ENCODE data around the gene MINDY4.

The MINDY4 gene

GRCh38 chr7:30776971-30777370 is 5.8 kb downstream of the MINDY4 start:
- no peak for DNase-seq

- no peak for DNase-seq
Observed at GRCh38 chr7:30778255-30779025, 7.2 kb downstream of the MINDY4 start.

DNA sequence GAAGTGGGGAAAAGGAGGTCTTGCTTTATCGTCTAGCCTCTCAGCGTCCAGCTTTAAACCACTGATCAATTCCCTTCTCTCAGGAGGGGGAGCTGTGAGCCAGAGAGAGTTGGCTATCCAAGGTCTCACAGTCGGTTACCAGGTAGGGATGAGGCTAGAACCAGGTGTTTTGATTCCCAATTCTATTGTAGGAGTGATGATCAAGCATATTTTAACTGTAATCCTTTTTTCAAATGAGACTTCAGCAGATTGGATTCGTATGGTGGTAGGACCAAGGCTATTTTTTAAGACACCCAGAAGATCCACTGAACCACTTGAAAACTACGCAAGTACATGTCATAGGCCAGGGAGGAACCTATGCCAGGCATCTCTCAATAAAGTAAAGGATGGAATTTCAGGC is 8.4 kb downstream of the MINDY4 start:
- no peak for DNase-seq

DNA sequence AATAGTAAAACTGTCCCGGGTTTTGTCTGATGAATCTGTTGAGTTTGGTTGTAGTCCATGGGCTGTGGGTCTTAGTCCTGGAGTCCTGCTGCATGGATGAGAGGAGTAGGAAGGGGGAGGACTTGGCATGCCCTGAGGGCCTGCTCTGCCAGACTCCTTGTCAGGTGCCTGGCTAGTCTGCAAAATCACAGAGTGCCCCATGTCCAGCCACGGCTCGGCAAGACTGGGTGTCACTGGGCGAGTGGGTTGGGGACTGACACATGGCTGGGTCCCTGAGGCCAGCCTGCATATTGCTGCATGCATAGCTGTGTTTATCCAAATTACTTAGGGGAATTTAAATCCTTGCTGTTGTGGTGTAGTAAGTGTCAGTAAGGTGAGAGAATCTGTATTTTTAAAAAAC is 9.7 kb downstream of the MINDY4 start:
- no peak for DNase-seq

GRCh38 chr7:30782690-30783089 is 11.5 kb downstream of the MINDY4 start:
- no peak for DNase-seq

GRCh38 chr7:30785786-30786185 is 14.6 kb downstream of the MINDY4 start:
- no peak for DNase-seq

- no peak for DNase-seq
Observed at GRCh38 chr7:30787486-30787885, 16.3 kb downstream of the MINDY4 start.

DNA sequence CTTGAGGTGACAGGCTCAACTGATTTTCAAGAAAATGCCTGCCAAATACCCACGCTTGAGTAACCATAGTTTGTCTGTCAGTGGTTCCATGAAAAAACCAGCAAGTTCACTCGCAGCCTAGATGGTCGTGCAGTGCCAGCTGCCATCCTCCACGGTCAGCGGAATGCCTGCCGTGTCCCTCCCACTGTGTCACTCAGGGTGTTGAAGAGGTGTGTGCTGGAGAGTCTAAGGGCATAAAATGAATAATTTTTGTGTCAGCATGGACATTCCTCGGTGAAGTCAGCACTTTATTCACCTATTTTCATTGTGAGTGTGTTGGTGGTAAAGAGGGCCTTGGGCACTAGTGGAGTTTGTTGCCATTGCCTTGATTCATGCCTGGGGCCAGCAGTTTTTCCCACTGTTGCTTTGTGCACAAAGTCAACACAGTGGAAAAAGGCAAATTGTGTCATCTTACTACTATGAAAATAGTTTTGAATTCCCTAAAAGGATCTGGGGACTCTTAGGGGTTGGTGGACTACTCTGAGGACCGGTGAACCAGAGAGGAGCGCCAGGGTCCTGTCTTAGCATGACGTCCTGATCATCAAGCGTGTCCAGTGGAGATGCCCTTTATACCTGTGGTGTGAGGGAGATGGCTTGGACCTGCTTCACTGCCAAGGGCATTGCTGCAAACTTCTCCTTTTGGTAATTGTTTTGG is 17.6 kb downstream of the MINDY4 start:
- DNase-seq: no peak

DNA sequence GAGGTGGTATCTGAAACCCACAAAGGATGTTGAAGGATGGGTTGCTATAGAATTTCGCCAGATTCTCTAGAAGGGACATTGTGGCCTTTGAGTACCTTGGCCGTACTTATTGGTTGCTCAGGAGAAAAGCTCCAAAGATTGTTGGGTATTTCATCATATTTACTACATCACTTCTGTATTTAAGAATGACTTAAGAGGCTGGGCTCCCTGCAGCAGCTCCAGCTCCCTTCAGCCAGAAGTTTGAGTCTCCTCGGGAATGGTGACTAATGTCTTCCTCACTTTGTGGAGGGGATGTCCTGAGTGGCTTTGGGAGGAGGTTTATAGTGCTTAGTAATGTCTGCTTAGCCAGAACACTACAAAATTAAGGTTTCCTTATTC is 18.1 kb downstream of the MINDY4 start:
- DNase-seq: no peak

DNA sequence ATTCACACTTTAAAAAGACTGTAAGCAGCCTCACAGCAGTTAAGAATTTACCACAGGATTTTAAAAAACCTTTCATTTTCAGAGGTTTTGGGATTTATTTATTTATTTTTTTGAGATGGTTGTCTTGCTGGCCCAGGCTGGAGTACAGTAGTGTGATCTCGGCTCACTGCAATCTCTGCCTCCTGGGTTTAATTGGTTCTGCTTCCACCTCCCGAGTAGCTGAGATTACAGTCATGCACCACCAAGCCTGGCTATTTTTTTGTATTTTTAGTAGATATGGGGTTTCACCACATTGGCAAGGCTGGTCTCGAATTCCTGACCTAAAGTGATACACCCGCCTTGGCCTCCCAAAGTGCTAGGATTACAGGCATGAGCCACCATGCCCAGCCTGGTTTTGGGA is 19.1 kb downstream of the MINDY4 start:
- DNase-seq: no peak

GRCh38 chr7:30791114-30791513 is 19.9 kb downstream of the MINDY4 start:
- no peak for DNase-seq

DNA sequence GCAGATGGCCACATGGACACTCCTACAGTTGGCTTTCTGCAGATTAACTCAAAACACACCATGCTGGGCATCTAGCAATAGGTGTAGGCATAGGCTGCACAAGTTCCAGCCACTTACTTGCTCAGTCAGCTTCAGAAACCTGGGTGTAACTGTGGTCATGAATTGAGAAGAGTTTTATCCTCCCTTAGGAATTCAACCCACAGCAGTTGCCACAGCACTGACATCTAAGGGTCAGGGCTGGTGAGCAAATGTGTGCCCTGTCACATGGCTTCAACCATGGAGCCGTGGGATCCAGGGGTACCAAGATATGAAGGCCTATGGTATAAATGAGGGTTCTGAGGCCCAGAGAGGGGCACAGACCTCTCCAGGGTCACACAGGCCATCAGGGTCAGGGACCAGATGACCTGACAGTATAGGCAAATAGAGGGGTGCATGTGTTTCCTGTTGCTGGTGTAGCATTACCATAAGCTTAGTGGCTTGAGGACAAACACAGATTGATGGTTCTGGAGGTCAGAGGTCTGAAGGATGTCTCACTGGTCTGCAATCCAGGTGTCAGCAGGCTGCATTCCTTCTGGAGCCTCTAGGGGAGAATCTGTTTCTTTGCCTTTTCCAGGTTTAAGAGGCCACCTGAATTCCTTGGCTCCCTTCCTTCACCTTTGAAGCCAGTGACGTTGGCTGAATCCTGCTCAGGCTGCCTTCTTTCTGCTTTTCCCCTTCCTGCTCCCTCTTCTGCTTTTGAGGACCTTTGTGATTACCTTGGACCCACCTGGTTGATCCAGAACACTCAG is 24.1 kb downstream of the MINDY4 start:
- no peak for DNase-seq

- no peak for DNase-seq
Observed at GRCh38 chr7:30796105-30796869, 25.1 kb downstream of the MINDY4 start.

DNA sequence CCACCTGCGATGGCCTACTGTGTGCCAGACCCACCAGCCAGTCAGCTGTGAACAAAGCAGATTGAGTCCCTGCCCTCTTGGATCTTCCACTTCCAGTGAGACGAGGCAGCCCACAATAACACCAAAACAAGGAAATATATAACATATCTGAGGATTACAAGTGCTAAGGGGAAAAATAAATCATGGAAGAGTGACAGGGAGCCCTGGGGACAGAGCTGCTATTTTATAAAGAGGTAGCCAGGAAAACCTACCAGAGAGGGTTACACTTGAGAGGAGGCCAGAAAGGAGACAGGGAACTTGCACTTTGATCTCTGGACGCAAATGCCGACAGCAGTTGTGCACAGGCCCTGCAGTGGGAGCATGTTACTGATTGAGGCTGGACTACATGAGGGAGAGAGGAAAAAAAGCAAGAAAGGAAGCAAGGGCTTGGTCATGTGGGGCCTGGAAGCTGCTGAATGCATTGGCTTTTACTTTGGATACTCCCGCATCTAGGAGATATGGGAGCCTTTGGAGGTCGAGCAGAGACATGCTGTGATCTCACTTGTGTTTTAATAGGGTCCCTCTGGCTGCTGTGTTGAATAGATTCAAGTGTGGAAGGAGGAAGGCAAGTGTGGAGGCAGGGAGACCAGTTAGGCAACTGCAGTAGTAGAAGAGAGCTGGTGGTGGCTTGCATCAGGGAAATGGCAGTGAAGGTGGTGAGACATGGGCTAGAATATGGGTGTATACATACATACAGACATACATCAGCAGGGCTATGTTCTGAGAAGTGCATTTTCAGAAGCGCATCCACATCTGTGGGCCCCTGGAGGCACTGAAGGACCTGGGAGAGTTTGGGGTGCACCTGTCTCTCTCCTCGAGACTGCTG is 26.2 kb downstream of the MINDY4 start:
- DNase-seq: no peak

GRCh38 chr7:30799206-30799975 is 28.2 kb downstream of the MINDY4 start:
- peak; percentile 78 to 79 for DNase-seq

DNA sequence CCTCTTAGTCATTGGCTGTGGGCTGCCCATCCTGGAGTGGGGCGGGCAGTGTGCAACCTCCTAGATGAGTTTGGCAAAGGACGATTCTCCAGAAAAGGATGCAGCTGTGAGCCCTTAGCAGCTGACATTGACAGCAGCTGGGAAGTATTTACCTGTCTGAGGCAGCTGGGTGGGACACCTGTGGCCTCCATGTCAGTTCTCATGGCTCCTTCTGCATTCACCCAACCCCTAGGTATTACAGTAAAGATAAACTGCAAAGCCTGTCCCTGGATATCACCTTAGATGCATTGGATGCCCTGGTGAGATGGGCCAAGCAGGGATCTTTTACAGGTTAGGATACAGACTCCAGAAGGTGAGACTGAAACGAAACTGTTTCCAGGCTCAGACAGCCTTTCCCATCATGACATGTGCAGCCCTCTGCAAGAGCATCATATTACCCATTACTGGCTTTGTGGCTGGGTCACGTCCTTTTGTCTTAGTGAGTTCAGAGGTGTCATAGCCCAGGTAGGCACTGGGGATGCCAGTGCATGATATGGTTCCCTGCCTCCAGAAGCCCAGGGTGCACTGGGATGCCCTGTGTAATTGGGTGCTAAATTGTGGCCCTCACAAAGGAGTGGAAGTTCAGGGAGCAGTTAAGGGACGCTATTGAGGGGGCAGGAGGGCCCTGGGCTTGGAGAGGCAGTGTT is 28.9 kb downstream of the MINDY4 start:
- DNase-seq: no peak

DNA sequence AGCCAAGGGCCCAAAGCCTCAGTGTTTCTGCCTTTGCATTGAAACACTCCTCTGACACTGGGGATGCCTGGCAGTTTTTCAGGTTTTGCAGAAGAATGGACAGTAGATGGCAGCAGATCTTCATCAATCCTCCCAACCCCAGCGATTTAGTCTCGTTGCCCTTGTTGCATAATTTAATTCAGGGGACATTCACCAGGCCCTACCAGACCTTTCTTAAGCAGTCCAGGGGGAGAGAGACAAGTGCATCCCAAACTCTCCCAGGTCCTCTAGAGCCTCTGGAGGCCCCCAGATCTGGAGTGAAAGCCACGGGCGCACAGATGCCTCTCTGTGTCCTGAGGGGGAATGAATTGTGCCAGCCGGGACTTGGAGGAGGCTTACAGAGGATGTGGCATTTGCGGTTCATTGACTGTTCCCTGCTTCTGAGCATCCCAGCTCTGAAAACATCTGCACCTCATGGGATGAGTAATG is 29.6 kb downstream of the MINDY4 start:
- peak; percentile 31 to 67 for DNase-seq

DNA sequence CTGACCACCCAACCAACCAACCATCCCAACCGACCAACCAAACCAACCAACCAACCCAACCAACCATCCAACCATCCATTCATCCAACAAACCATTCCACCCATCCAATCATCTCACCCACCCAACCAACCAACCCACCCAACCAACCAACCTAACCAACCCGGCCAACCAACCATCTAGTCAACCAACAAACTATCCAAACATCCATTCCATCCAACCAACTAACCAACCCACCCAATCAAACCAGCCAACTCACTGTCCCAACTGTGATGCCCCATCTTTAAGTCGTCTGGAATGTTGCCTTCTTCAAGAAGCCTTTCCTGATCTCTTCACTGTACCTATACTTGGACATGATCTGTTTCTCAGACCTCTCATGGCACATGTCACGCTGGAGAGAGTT is 31.6 kb downstream of the MINDY4 start:
- DNase-seq: no peak

DNA sequence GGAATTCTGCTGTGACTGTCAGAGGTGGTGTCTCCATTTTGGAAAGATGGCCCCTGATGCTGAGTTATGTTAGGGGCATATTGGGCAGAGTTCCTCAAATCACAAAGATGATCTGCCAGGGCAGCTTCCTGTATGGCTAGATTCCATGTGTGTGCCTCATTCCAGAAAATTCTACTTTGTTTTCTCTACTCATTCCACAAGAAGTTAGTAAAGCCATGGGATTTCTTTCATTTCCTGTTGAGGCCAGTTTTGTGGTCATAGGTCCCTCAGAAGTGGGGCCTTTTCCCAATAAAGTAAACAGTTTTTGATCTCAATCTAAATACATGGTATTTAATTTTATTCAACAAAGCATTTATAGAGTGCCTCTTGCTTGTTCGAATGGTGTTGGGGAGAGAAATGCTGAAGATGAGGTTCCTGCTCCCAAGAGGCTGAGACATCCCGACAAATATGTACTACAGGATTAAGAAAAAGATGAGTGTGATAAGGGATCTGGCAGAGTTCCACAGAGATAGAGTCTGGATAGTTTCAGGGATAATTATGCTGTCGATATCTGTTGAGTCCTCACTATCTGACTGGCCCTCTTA is 33.0 kb downstream of the MINDY4 start:
- no peak for DNase-seq

DNA sequence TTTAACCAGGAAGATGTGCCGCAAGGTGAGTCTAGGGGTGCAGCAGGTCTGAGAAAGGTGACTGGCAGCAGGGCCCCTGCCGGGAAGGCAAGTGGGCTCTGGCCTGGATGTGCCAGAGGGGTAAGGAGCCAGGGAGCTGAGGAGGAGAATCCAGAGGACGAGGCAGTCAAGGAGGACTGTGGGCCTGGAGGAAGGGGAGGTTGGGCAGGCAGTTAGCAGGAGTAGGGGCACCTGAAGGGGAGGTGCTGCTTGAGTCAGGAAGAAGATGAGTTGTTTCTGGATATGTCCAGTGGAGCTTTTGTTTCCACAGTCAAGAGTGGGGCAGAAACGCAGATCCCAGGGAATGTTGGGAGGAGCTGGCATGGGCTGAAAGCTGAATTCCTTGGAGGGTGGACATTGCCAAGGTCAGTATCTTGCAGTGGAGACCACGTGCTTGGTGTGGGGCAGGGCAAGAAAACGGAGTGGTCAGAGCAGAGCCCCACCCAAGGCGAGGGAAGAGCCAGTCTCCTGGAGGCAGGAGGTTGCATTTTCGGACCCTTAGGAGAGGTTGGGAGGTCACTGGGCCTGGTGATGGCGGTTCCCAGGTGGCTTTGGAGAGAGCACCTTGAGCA is 34.0 kb downstream of the MINDY4 start:
- DNase-seq: no peak

Measured in cerebellar nuclear complex (tissue), 1 donor.